ENCODE results near the gene ATRIP.

GRCh38 chr3:48467473-48468267 lies 21.1 kb downstream of the ATRIP start:
- TF ChIP-seq EP300 (conservative IDR thresholded peaks at IDR 0.05; ENCODE audit: poor library complexity, severe bottlenecking) (no peak), EZH2 (IDR thresholded peaks at IDR 0.05; ENCODE audit: borderline replicate concordance, insufficient read depth, low read length, poor library complexity, severe bottlenecking) (no peak), POLR2AphosphoS5 (IDR thresholded peaks at IDR 0.05) (no peak), TAF1 (IDR thresholded peaks at IDR 0.05; ENCODE audit: low read depth) (no peak)
- TF ChIP-seq, protein P1, sequence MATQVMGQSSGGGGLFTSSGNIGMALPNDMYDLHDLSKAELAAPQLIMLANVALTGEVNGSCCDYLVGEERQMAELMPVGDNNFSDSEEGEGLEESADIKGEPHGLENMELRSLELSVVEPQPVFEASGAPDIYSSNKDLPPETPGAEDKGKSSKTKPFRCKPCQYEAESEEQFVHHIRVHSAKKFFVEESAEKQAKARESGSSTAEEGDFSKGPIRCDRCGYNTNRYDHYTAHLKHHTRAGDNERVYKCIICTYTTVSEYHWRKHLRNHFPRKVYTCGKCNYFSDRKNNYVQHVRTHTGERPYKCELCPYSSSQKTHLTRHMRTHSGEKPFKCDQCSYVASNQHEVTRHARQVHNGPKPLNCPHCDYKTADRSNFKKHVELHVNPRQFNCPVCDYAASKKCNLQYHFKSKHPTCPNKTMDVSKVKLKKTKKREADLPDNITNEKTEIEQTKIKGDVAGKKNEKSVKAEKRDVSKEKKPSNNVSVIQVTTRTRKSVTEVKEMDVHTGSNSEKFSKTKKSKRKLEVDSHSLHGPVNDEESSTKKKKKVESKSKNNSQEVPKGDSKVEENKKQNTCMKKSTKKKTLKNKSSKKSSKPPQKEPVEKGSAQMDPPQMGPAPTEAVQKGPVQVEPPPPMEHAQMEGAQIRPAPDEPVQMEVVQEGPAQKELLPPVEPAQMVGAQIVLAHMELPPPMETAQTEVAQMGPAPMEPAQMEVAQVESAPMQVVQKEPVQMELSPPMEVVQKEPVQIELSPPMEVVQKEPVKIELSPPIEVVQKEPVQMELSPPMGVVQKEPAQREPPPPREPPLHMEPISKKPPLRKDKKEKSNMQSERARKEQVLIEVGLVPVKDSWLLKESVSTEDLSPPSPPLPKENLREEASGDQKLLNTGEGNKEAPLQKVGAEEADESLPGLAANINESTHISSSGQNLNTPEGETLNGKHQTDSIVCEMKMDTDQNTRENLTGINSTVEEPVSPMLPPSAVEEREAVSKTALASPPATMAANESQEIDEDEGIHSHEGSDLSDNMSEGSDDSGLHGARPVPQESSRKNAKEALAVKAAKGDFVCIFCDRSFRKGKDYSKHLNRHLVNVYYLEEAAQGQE (IDR thresholded peaks at IDR 0.05; ENCODE audit: borderline replicate concordance) = no peak
- TF ChIP-seq, protein P2, sequence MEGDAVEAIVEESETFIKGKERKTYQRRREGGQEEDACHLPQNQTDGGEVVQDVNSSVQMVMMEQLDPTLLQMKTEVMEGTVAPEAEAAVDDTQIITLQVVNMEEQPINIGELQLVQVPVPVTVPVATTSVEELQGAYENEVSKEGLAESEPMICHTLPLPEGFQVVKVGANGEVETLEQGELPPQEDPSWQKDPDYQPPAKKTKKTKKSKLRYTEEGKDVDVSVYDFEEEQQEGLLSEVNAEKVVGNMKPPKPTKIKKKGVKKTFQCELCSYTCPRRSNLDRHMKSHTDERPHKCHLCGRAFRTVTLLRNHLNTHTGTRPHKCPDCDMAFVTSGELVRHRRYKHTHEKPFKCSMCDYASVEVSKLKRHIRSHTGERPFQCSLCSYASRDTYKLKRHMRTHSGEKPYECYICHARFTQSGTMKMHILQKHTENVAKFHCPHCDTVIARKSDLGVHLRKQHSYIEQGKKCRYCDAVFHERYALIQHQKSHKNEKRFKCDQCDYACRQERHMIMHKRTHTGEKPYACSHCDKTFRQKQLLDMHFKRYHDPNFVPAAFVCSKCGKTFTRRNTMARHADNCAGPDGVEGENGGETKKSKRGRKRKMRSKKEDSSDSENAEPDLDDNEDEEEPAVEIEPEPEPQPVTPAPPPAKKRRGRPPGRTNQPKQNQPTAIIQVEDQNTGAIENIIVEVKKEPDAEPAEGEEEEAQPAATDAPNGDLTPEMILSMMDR (IDR thresholded peaks at IDR 0.05; ENCODE audit: poor library complexity, severe bottlenecking) = no peak

Data from neural cell (in vitro differentiated cells).